ENCODE measurements around the gene GPR35. TPM values are rescaled to one million over a fixed set of nuclear protein-coding genes. Genes with fewer than 3 reads are reported as not detected.

GPR35 gene
- total RNA-seq, 1 donor from 2014 or later, result 0.82 TPM

DNA sequence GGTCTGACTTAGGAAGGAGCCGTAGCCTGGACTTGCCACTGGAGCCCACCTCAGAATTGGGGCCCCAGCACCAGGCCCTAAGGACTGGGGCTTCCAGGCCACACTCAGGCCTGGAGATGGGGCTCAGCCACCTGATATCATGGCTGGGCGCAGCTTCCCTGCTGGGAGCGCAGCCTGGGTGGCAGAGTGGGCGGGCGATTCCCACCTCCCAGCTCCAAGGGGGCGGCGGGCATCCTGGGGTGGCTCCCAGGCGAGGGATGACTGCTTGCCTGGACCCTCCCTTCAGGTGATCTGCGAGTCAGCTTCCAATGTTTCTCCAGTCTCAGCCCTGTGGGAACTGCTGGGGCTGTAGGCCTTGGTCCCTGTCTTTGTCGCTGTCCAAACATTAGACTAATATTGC lies 20.1 kb downstream of the GPR35 start:
- DNase-seq (ENCODE audit: low read depth) (no peak), FAIRE-seq (no peak)
- H3K27ac ChIP-seq (ENCODE audit: low read depth, low read length), result no peak overlapping the region
- Mint-ChIP-seq H3K27ac (ENCODE audit: unreplicated experiment) (no peak overlapping the region), H3K27me3 (ENCODE audit: low read depth, unreplicated experiment) (peaks cover 51% of the 10 kb centered on the region), H3K4me1 (ENCODE audit: low read depth, unreplicated experiment) (no peaks in the 10 kb centered on the region), H3K9me3 (ENCODE audit: unreplicated experiment) (no peaks in the 10 kb centered on the region), H3K36me3 (ENCODE audit: low read depth, unreplicated experiment) (no peaks in the 10 kb centered on the region), H3K4me3 (ENCODE audit: unreplicated experiment) (no peak overlapping the region)
- H3K9ac ChIP-seq (ENCODE audit: low read length), result no peak overlapping the region
- no peak overlapping the region for H3K4me2 ChIP-seq (ENCODE audit: low read length)
- H3K4me1 ChIP-seq (ENCODE audit: insufficient read depth, low read length), result no peaks in the 10 kb centered on the region
- no peaks in the 10 kb centered on the region for H3K9me3 ChIP-seq (ENCODE audit: insufficient read depth, low read depth, low read length)
- no peaks in the 10 kb centered on the region for H3K79me2 ChIP-seq (ENCODE audit: insufficient read depth, low read length)
- TF ChIP-seq, protein P1, sequence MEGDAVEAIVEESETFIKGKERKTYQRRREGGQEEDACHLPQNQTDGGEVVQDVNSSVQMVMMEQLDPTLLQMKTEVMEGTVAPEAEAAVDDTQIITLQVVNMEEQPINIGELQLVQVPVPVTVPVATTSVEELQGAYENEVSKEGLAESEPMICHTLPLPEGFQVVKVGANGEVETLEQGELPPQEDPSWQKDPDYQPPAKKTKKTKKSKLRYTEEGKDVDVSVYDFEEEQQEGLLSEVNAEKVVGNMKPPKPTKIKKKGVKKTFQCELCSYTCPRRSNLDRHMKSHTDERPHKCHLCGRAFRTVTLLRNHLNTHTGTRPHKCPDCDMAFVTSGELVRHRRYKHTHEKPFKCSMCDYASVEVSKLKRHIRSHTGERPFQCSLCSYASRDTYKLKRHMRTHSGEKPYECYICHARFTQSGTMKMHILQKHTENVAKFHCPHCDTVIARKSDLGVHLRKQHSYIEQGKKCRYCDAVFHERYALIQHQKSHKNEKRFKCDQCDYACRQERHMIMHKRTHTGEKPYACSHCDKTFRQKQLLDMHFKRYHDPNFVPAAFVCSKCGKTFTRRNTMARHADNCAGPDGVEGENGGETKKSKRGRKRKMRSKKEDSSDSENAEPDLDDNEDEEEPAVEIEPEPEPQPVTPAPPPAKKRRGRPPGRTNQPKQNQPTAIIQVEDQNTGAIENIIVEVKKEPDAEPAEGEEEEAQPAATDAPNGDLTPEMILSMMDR (IDR thresholded peaks at IDR 0.05; ENCODE audit: insufficient read depth, low read depth, low read length), result no peak
- no peak for TF ChIP-seq EZH2 (IDR thresholded peaks at IDR 0.05; ENCODE audit: insufficient read depth, low read length)
- no peak overlapping the region for H3K4me3 ChIP-seq (ENCODE audit: insufficient read depth, low read depth, low read length)
- H3K27me3 ChIP-seq (ENCODE audit: insufficient read depth, low read length), result peaks cover 24% of the 10 kb centered on the region
- no peak overlapping the region for H2AFZ ChIP-seq (ENCODE audit: low read depth, low read length)
- H4K20me1 ChIP-seq (ENCODE audit: insufficient read depth, low read length), result no peaks in the 10 kb centered on the region
- H3K36me3 ChIP-seq (ENCODE audit: insufficient read depth, low read length), result no peaks in the 10 kb centered on the region

- Mint-ChIP-seq H3K27me3 (ENCODE audit: low read depth, unreplicated experiment) (peaks cover 52% of the 10 kb centered on the region), H3K27ac (ENCODE audit: unreplicated experiment) (no peak overlapping the region), H3K4me3 (ENCODE audit: unreplicated experiment) (no peak overlapping the region), H3K4me1 (ENCODE audit: low read depth, unreplicated experiment) (no peaks in the 10 kb centered on the region), H3K36me3 (ENCODE audit: low read depth, unreplicated experiment) (no peaks in the 10 kb centered on the region), H3K9me3 (ENCODE audit: unreplicated experiment) (peaks cover under 1% of the 10 kb centered on the region)
- Histone ChIP-seq H3K27me3 (ENCODE audit: insufficient read depth, low read length) (peaks cover 24% of the 10 kb centered on the region), H3K27ac (ENCODE audit: low read depth, low read length) (no peak overlapping the region), H3K4me2 (ENCODE audit: low read length) (no peak overlapping the region), H3K36me3 (ENCODE audit: insufficient read depth, low read length) (no peaks in the 10 kb centered on the region), H3K79me2 (ENCODE audit: insufficient read depth, low read length) (no peaks in the 10 kb centered on the region), H3K9ac (ENCODE audit: low read length) (no peak overlapping the region), H3K9me3 (ENCODE audit: insufficient read depth, low read depth, low read length) (no peaks in the 10 kb centered on the region), H2AFZ (ENCODE audit: low read depth, low read length) (no peak overlapping the region), H3K4me3 (ENCODE audit: insufficient read depth, low read depth, low read length) (no peak overlapping the region), H3K4me1 (ENCODE audit: insufficient read depth, low read length) (no peaks in the 10 kb centered on the region), H4K20me1 (ENCODE audit: insufficient read depth, low read length) (no peaks in the 10 kb centered on the region)
- no peak for TF ChIP-seq EZH2 (IDR thresholded peaks at IDR 0.05; ENCODE audit: insufficient read depth, low read length)
- TF ChIP-seq, protein P1 (IDR thresholded peaks at IDR 0.05; ENCODE audit: insufficient read depth, low read depth, low read length), result no peak
- FAIRE-seq, result no peak
- DNase-seq (ENCODE audit: low read depth), result no peak
Observed at GRCh38 chr2:240645801-240646175, 20.5 kb downstream of the GPR35 start.

GRCh38 chr2:240646176-240646899 lies 21.1 kb downstream of the GPR35 start:
- H3K4me3 Mint-ChIP-seq (ENCODE audit: unreplicated experiment), result no peak overlapping the region
- H3K9me3 Mint-ChIP-seq (ENCODE audit: unreplicated experiment), result peaks cover 4% of the 10 kb centered on the region
- Histone ChIP-seq H3K79me2 (ENCODE audit: insufficient read depth, low read length) (no peaks in the 10 kb centered on the region), H3K4me3 (ENCODE audit: insufficient read depth, low read depth, low read length) (no peak overlapping the region), H3K4me1 (ENCODE audit: insufficient read depth, low read length) (no peaks in the 10 kb centered on the region), H3K27ac (ENCODE audit: low read depth, low read length) (no peak overlapping the region), H3K9me3 (ENCODE audit: insufficient read depth, low read depth, low read length) (no peaks in the 10 kb centered on the region), H3K4me2 (ENCODE audit: low read length) (no peak overlapping the region), H3K36me3 (ENCODE audit: insufficient read depth, low read length) (no peaks in the 10 kb centered on the region), H3K9ac (ENCODE audit: low read length) (no peak overlapping the region), H2AFZ (ENCODE audit: low read depth, low read length) (no peak overlapping the region), H3K27me3 (ENCODE audit: insufficient read depth, low read length) (peaks cover 29% of the 10 kb centered on the region), H4K20me1 (ENCODE audit: insufficient read depth, low read length) (no peaks in the 10 kb centered on the region)
- H3K27ac Mint-ChIP-seq (ENCODE audit: unreplicated experiment), result no peak overlapping the region
- H3K4me1 Mint-ChIP-seq (ENCODE audit: low read depth, unreplicated experiment), result no peaks in the 10 kb centered on the region
- no peak for TF ChIP-seq EZH2 (IDR thresholded peaks at IDR 0.05; ENCODE audit: insufficient read depth, low read length)
- TF ChIP-seq, protein P1 (IDR thresholded peaks at IDR 0.05; ENCODE audit: insufficient read depth, low read depth, low read length), result no peak
- DNase-seq (ENCODE audit: low read depth) (no peak), FAIRE-seq (no peak)
- no peaks in the 10 kb centered on the region for H3K36me3 Mint-ChIP-seq (ENCODE audit: low read depth, unreplicated experiment)
- H3K27me3 Mint-ChIP-seq (ENCODE audit: low read depth, unreplicated experiment), result peaks cover 58% of the 10 kb centered on the region
